K562 (cell line): Measurements from ENCODE around the gene RASSF1. TPM values are rescaled to one million over a fixed set of nuclear protein-coding genes. Genes with fewer than 3 reads are reported as not detected.
A peak's percentile ranks its signal among the peaks of the same experiment; 100 is the strongest.

Experiments used
- CEBPG ChIP-seq, 3 experiments: fragments of 200-800 bp in 1 of 3; sonication (Bioruptor generic) in 1 of 3; sonication (generic) in 1 of 3; formaldehyde crosslinking in 1 of 3; IDR thresholded peaks in 2 of 3; conservative IDR thresholded peaks in 1 of 3; 2 replicates each; pipeline versions ENCODE4 v1.6.1 to v1.8.0; 2016 to 2022; ENCODE audit warnings: missing compliant biosample characterization in 2 of 3, missing genetic modification characterization in 2 of 3, mild to moderate bottlenecking in 1 of 3, missing genetic modification reagents in 1 of 3
- MTA3 ChIP-seq: fragments of 450-650 bp; formaldehyde crosslinking; IDR thresholded peaks from 2 replicates; pipeline ENCODE4 v1.6.1; 2017; ENCODE audit warnings: mild to moderate bottlenecking, borderline replicate concordance
- NFE2L1 ChIP-seq: fragments of 450-650 bp; IDR thresholded peaks from 2 replicates; pipeline ENCODE4 v1.6.1; 2016; ENCODE audit warnings: missing genetic modification characterization, low read depth, mild to moderate bottlenecking, missing compliant biosample characterization, moderate library complexity, borderline replicate concordance
- NRF1 ChIP-seq, 2 experiments: fragments of 450-650 bp; IDR thresholded peaks in 1 of 2; conservative IDR thresholded peaks in 1 of 2; 2 replicates each; pipeline ENCODE4 v1.6.1; 2014; ENCODE audit warnings: mild to moderate bottlenecking in 2 of 2
- PRDM10 ChIP-seq: fragments of 450-650 bp; IDR thresholded peaks from 2 replicates; pipeline ENCODE4 v1.6.1; 2018; ENCODE audit not compliant: partially characterized antibody
- RNF219 ChIP-seq: fragments of 250-450 bp; sonication (Bioruptor Pico); IDR thresholded peaks from 2 replicates; pipeline ENCODE4 v1.5.0; 2022; ENCODE audit warnings: mild to moderate bottlenecking
- TEAD4 ChIP-seq, 2 experiments: sonication (generic) in 1 of 2; formaldehyde crosslinking in 1 of 2; IDR thresholded peaks; 2 replicates each; pipeline versions ENCODE4 v1.6.1 to v1.8.0; 2012 to 2022; ENCODE audit warnings: borderline replicate concordance in 1 of 2, inconsistent platforms in 1 of 2, low read length in 1 of 2, mild to moderate bottlenecking in 1 of 2, missing genetic modification reagents in 1 of 2
- ZKSCAN1 ChIP-seq: fragments of 150-350 bp; IDR thresholded peaks from 2 replicates; pipeline ENCODE4 v1.6.1; 2016; ENCODE audit warnings: low read depth, low read length
- ZNF318 ChIP-seq, 2 experiments: fragments of 450-650 bp; IDR thresholded peaks; 2 replicates each; pipeline ENCODE4 v1.6.1; 2016; ENCODE audit warnings: mild to moderate bottlenecking in 2 of 2, borderline replicate concordance in 1 of 2, low read depth in 1 of 2, moderate library complexity in 1 of 2
- ZNF384 ChIP-seq: IDR thresholded peaks from 2 replicates; pipeline ENCODE4 v1.6.1; 2012; ENCODE audit warnings: low read depth, low read length, improper control_type of control experiment
- polyA plus RNA-seq, 8 experiments: library from polyadenylated mRNA; depleted of rRNA in 4 of 8; stranded (reverse) in 5 of 8; unstranded in 3 of 8; fragments of >200 nt; fragmentation: Nextera tagmentation in 2 of 8; fragmentation: Illumina TruSeq in 1 of 8; extraction: Ambion mirVana in 2 of 8; extraction: Trizol in 1 of 8; gene quantifications; 2 replicates each; pipeline versions ENCODE4 v1.2.1 to v1.2.3, GENCODE V29; 2011 to 2014; ENCODE audit warnings: inconsistent platforms in 1 of 8, missing spikeins in 1 of 8
- total RNA-seq, 7 experiments: library from RNA; depleted of rRNA in 6 of 7; stranded (reverse); fragments of >200 nt in 6 of 7; fragmentation: Illumina TruSeq in 2 of 7; extraction: Trizol in 2 of 7; gene quantifications; 2 replicates each; pipeline versions ENCODE4 v1.2.1 to v1.2.3, GENCODE V29; 2011 to 2021; ENCODE audit warnings: low replicate concordance in 1 of 7

The RASSF1 gene
- total and polyA plus RNA-seq, 9 of the 15 experiments (the other 6 are each of a cell fraction or from before 2014, with no cell fraction given) = 3.6 to 57.1 (median 24.6) TPM

GRCh38 chr3:50340448-50341329 lies at the start of gene RASSF1 (continued):
- TF ChIP-seq RNF219 (no peak), NFE2L1 (tag) (no peak), NRF1 (conservative IDR thresholded peaks at IDR 0.05 in 1 of 2, IDR thresholded peaks at IDR 0.05 in 1 of 2) (peak; percentile 31 to 43; a peak in 2 of 4 replicates), ZNF318 (IDR thresholded peaks at IDR 0.05; ENCODE audit: borderline replicate concordance in 1 of 2, low read depth in 1 of 2) (no peak), PRDM10 (peak; percentile 37), ZNF384 (no peak), MTA3 (no peak), TEAD4 (IDR thresholded peaks at IDR 0.05; ENCODE audit: low read length) (no peak), TEAD4 (CRISPR knock-in tag; IDR thresholded peaks at IDR 0.05; ENCODE audit: borderline replicate concordance) (no peak), CEBPG (CRISPR knock-in tag; IDR thresholded peaks at IDR 0.05) (no peak), CEBPG (tag; conservative IDR thresholded peaks at IDR 0.05 in 1 of 2, IDR thresholded peaks at IDR 0.05 in 1 of 2) (no peak), ZKSCAN1 (no peak)
